Progenitor cell of endocrine pancreas (in vitro differentiated cells): ENCODE results near the gene ASTL. TPM values are rescaled to one million over a fixed set of nuclear protein-coding genes. Genes with fewer than 3 reads are reported as not detected.

ENCODE experiments used
- DNase-seq: peaks from one replicate; pipeline ENCODE4 v3.0.0; 2021; ENCODE audit warnings: low spot score; ENCODE audit not compliant: unreplicated experiment
- H3K27ac Mint-ChIP-seq: 2 replicates; pipeline ENCODE4 v1.8.0; 2021; ENCODE audit warnings: mild to moderate bottlenecking, moderate library complexity, mixed read lengths
- H3K27me3 Mint-ChIP-seq: 2 replicates; pipeline ENCODE4 v1.8.0; 2021; ENCODE audit warnings: mixed read lengths
- H3K36me3 Mint-ChIP-seq: 2 replicates; pipeline ENCODE4 v1.8.0; 2022; ENCODE audit warnings: mixed read lengths; ENCODE audit not compliant: insufficient read depth
- H3K4me1 Mint-ChIP-seq: 2 replicates; pipeline ENCODE4 v1.8.0; 2021; ENCODE audit warnings: low read depth, mixed read lengths
- H3K4me3 Mint-ChIP-seq: 2 replicates; pipeline ENCODE4 v1.8.0; 2021; ENCODE audit warnings: low read depth, mild to moderate bottlenecking, moderate library complexity, mixed read lengths
- H3K9me3 Mint-ChIP-seq: 2 replicates; pipeline ENCODE4 v1.8.0; 2021; ENCODE audit warnings: low read depth, mixed read lengths
- total RNA-seq: library from RNA; stranded (reverse); gene quantifications from 2 replicates; pipeline ENCODE4 v1.2.1, GENCODE V29; 2021
- TF ChIP-seq, protein P1 (sequence below): fragments of 200-600 bp; sonication (generic); IDR thresholded peaks from one replicate; pipeline ENCODE4 v1.5.0; 2021; ENCODE audit warnings: antibody characterized with exemption, mild to moderate bottlenecking; ENCODE audit not compliant: unreplicated experiment

The ASTL gene
- total RNA-seq, 1 donor from 2014 or later = 0.29 TPM

DNA sequence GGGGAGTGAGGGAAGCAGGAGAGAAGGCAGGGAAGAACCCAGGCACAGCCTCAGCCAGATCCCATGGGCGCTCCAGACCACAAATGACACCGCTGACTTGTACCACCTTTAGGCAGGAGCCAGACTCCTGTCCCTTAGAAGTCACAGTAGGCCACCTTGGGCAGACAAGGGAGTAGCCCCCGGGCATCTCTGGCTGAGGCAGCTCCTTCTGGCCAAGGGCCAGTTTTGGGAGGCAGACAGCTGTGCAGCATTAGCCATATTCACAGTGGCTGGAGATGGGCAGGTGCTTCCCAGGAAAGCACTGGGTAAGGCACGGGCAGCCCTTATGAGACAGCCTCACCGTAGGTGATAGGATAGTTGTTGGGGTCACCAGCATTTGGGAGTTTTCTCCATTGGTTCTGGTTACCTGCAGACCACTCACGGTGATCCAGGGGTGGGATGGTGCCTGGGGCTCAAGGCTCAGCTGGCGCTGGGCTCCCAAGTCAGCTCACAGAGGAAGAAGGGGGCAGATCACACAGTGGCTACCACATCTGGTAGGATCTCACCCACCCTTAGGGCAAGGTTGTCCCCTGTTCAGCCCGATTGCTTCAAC, 2.1 kb downstream of the ASTL start:
- TF ChIP-seq, protein P1, sequence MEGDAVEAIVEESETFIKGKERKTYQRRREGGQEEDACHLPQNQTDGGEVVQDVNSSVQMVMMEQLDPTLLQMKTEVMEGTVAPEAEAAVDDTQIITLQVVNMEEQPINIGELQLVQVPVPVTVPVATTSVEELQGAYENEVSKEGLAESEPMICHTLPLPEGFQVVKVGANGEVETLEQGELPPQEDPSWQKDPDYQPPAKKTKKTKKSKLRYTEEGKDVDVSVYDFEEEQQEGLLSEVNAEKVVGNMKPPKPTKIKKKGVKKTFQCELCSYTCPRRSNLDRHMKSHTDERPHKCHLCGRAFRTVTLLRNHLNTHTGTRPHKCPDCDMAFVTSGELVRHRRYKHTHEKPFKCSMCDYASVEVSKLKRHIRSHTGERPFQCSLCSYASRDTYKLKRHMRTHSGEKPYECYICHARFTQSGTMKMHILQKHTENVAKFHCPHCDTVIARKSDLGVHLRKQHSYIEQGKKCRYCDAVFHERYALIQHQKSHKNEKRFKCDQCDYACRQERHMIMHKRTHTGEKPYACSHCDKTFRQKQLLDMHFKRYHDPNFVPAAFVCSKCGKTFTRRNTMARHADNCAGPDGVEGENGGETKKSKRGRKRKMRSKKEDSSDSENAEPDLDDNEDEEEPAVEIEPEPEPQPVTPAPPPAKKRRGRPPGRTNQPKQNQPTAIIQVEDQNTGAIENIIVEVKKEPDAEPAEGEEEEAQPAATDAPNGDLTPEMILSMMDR = no peak
- H3K27me3 Mint-ChIP-seq = peaks cover 24% of the 10 kb centered on the region
- H3K36me3 Mint-ChIP-seq = no peaks in the 10 kb centered on the region
- no peak overlapping the region for H3K4me3 Mint-ChIP-seq
- DNase-seq = no peak
- peaks cover 3% of the 10 kb centered on the region for H3K4me1 Mint-ChIP-seq
- no peak overlapping the region for H3K27ac Mint-ChIP-seq
- H3K9me3 Mint-ChIP-seq = no peaks in the 10 kb centered on the region

DNA sequence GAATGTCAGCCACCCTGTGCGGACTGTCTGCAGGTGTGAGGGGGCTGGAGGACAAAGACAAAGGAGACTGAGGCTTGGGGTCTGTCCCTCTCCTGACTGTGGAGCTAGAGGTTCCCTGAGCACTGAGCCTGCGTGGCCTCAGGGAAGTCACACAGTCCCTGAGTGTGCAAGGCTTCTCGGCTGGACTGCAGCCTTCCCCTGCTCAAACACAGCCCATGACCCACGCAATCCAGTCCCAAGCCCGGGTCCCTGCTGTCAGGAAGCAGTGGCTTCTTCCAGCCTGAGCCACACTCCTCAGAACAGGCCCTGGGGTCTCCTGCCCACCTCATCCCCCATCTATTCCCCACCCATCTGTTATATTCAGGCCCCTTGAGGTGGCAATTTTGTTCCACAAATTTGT, 2.7 kb downstream of the ASTL start:
- H3K27me3 Mint-ChIP-seq = peaks cover 29% of the 10 kb centered on the region

DNA sequence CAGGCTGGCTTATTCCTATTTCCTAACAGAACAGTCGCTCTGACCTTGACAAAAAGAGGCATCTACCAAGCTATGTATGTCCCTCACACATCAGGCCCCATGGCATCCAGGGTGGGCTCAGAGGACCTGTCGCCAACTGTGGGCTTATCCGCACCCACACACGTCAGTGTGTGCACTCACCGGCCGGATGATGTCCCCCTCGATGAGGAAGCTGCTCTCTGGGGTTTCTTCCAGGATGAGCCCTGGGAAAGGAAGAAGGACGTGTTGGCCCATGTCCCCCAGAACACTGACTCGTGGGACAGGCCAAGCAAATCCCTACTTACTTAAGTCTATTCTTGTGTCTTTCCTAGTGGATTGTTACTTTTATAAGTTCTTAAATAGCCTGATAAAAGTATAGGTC, 3.1 kb downstream of the ASTL start:
- Mint-ChIP-seq H3K4me1 (peaks cover 3% of the 10 kb centered on the region), H3K36me3 (no peaks in the 10 kb centered on the region), H3K27me3 (peaks cover 33% of the 10 kb centered on the region), H3K27ac (no peak overlapping the region), H3K4me3 (no peak overlapping the region), H3K9me3 (no peaks in the 10 kb centered on the region)
- TF ChIP-seq, protein P1 = no peak
- DNase-seq = no peak

More for the DNA sequence above, 2.7 kb downstream of the ASTL start:
- Mint-ChIP-seq H3K4me3 (no peak overlapping the region), H3K9me3 (no peaks in the 10 kb centered on the region), H3K36me3 (no peaks in the 10 kb centered on the region), H3K27ac (no peak overlapping the region), H3K4me1 (peaks cover 3% of the 10 kb centered on the region)
- TF ChIP-seq, protein P1 = no peak
- DNase-seq = no peak

DNA sequence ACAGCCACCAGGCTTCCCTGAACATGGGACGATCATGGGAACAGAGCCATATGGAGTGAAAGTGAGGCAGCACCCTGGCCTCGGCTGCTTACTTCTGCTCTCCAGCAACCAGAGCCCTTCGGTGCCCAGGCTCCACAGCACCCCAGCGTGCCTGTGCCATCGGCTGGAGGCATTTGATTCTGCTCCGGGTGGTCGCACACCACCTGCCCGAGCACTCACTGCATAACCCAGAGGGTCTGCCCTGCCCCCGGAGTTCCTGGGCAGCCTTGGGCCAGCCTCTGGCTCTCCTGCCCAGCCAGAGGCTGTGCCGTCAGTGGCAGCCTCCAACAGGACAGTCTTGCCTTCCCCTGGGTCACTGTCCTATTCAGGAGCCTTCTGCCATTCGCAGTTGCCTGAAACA, 3.9 kb downstream of the ASTL start:
- Mint-ChIP-seq H3K27me3 (peaks cover 34% of the 10 kb centered on the region), H3K36me3 (no peaks in the 10 kb centered on the region), H3K9me3 (no peaks in the 10 kb centered on the region), H3K27ac (no peak overlapping the region), H3K4me3 (no peak overlapping the region), H3K4me1 (peaks cover 3% of the 10 kb centered on the region)
- TF ChIP-seq, protein P1 = no peak
- DNase-seq = no peak

DNA sequence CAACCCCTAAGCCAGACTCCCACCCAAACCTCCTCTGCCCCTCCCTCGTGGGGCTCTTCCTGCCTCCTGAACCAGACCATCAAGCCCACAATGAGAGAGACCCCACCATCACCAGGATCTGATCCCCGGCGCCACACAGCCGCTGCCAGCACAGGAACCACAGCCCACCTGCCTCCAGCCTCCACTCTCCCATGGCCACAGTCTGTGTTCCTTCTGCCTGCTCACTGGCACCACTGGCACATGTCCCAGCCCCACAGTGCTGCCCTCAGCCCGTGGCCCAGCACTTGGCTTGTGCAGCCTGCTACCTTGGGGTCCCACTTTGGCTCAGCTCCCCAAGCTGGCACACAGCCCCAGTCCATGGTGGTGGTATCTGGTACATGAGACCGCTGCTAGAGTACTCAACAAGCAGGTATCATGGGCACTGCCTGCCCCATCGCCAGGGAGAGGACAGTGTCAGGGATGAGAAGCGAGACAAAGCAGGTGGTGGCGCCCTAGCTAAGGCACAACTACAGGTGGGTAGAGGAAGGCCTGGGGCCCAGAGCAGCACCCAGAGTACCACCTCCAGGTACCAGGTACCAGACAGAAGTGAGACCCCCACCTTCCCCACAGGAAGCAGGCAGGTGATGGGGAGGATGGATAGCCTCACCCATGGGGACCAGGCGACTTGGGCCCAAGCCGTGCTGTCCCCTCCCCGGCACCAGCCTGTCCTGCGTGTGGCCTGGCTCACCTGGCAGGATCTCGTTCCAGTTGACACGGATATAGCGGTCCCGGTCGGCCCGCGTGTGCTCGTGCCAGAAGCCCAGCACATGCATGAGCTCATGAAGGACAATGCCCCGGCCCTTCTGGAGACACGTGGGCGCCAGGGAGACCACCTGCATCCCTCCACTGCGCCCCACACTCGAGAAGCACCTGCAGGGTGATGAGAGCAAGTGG, 6.2 kb downstream of the ASTL start:
- Mint-ChIP-seq H3K4me1 (peaks cover 4% of the 10 kb centered on the region), H3K9me3 (no peaks in the 10 kb centered on the region), H3K27ac (no peak overlapping the region), H3K27me3 (peaks cover 36% of the 10 kb centered on the region), H3K36me3 (no peaks in the 10 kb centered on the region), H3K4me3 (no peak overlapping the region)
- TF ChIP-seq, protein P1 = no peak
- no peak for DNase-seq
